Right renal pelvis (tissue), 4 donors: ENCODE data around the gene SORL1. TPM values are rescaled to one million over a fixed set of nuclear protein-coding genes. Genes with fewer than 3 reads are reported as not detected.
"Not testable (repeated sequence)": the region's sequence is repeated elsewhere in the genome, so short reads cannot be mapped to it uniquely, and the experiment has no call there.

Experiments
- DNase-seq, 4 donors: peaks; one replicate each; pipeline ENCODE4 v3.0.0-alpha.2; 2013; ENCODE audit warnings: low read depth in 4 of 4, low spot score in 3 of 4, missing footprints in 1 of 4
- polyA plus RNA-seq, 4 donors: library from polyadenylated mRNA; unstranded; fragments of 120-200 nt; gene quantifications; one replicate each; pipeline ENCODE4 v1.2.1, GENCODE V29; 2013; ENCODE audit not compliant: insufficient read length in 4 of 4

The SORL1 gene
- polyA plus RNA-seq, 4 donors, result 34.3 to 63.0 (median 35.5) TPM

DNA sequence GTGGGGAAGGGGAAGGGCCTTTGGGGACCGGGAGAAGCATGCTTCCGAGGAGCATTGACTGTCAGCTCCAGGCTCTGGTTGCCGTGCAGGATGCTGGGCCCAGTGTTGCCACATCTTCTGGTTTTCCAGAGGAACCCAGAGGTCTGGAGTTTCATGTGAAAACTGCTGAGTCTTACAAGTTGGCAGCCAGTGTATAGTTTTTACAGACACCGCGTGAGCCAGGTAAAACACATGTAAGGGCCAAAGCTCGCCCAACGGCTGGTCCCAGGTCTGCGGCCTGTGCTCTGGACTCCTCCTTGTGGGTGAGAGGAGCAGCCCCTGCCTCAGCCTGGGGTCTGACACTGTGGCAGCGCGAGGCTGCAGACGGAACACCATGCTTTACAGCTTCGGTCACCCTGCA is 19.1 kb downstream of the SORL1 start:
- DNase-seq, result no peak

DNA sequence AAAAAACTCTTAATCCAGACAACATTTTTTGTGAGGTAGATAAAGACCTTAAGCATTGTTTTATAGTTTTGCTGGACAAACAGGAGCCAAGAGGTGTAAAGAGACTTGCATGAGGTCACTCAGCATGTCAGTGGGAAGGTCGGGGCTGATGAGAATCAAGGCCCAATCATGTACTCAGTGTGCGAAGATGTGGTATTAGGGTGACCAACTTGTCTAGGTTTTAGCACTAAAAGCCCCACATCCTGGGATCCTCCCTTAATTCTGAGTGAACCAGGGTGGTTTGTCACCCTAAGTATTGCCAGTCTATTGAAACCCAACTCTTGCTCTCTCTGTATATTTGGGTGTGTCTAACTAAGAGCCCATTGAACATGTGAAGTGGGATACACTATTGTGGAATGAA is 20.2 kb downstream of the SORL1 start:
- no peak for DNase-seq

DNA sequence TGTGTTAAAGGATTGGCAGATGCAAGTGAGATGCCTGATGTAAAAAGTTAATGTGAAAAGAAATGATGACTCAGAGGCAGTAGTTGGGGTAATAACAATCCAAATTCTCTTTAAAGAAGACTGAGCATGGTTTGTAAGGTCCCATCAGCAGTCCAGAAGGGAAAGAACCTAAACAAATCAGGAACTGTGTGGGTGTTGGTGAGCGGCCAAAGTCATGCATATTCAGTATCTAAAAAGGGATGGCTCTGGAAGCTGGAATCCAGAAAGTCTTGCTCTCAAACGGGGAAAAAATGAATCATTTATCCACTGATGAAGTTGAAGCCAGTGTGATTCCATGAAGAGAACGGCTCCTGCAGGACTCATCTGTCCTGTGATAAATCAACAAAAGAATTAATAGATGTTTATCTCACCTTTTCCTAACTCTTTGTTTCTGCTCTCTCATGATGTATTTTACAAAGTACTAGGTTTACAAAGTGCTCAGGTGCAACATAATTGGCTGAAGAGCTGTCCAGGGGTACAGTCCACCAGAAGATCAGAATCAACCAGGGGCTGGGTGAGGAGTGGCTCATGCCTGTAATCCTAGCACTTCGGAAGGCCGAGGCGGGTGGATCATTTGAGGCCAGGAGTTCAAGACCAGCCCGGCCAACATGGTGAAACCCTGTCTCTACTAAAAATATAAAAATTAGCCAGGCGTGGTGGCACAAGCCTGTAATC is 21.1 kb downstream of the SORL1 start:
- DNase-seq, result no peak

DNA sequence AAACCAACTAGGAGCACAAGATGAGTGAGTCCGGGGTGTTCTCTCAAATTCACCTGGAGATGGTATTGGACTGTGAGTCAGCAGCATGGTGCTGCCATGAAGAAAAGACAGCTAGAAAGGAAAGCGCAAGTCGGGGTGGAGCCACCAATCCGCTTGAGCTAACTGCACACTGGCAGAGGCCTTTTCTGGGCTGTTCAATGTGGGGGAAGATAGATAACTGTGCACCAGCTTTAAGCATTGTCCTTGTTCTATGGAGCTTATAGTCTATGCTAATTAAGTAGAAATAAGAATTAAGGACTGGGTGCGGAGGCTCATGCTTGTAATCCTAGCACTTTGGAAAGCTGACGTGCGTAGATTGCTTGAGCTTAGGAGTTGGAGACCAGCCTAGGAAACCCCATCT is 22.6 kb downstream of the SORL1 start:
- DNase-seq, result no peak

DNA sequence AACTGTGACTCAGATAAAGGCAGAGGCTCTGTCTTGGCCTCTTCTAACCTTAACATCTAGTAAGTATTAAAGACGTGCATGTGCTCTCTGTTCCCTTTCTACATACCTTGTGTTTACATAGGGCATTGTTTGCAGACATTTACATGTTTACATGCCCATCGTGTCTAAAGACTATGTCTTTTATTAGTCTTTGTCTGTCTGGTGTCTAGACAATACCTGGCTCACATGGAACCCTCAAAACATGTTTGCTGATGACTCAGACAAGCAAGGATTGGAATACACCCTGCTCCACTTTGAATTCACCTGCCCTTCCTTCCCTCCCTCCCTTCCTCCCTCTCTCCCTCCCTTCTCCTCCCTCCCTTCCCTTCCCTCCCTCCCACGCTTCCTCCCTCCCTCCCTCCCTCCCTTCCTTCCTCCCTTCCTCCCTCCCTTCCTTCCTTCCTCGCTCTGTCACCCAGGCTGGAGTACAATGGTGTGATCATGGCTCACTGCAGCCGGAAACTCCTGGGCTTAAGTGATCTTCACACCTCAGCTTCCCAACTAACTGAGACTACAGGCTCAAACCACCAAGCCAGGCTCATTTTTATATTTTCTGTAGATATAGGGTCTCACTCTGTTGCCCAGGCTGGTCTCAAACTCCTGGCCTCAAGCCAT is 24.4 kb downstream of the SORL1 start:
- no peak for DNase-seq

DNA sequence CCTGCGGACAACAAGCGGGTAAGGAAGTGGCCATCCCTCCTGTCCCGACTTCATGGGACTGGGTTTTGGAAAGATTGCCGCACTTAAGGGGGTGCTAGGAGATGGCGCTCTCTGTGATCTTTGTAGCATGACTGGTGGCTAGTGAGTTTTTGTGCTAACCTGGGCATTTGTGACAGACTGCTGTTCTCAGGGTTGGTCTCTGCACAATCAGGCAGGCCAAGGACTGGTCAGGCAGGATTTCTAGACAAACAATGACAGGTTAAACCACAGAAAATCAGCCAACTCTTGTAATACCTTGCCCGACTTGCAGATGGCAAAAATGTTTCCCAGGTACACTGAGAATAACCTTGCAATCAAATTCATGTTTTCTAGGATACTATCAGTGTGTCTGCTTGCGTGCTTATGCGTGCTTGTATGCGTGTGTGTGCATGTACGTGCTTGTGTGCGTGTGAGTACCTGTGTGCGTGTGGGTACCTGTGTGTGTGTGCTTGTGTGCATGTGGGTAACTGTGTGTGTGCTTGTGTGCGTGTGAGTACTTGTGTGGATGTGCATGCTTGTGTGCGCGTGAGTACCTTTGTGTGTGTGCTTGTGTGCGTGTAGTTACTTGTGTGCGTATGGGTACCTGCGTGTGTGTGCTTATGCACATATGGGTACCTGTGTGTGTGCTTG is 26.2 kb downstream of the SORL1 start:
- no peak for DNase-seq

DNA sequence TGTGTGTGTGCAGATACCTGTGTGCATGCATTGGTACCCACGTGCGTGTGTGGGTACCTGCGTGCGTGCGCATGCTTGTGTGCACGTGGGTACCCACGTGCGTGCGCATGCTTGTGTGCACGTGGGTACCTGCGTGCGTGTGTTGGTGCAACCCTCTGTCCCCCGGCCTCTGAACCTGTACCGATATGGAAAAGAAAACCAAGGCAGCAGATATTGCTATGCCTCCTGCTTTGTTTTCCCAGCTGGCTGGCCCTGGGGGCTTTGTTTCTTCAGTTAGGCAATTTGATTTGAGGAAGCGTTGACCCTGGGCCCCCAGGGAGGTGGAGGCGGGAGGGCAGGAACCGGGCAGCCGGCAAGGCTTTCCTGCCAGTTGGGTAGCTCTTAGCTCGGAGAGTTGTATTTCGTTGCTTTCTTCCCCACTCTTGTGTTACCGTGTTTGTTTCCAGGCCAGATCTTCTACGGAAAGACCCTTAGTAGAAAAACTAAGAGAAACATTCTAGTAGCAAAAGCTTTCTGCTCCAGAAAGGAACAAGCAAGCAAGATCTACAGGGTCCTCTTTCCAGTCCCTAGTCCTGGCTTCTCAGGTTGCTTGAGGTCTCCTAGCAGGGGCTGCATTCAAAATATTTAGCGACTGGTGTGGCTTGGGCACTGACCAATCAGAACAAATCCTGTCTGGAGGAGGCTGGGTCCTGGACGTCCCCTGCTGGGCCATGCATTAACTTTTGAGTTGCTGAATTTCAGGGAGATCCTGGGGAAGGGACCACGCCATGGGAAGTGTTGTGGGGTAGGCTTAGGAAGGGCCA is 27.0 kb downstream of the SORL1 start:
- DNase-seq, result peak in 1 of 4 donors; percentile 16

DNA sequence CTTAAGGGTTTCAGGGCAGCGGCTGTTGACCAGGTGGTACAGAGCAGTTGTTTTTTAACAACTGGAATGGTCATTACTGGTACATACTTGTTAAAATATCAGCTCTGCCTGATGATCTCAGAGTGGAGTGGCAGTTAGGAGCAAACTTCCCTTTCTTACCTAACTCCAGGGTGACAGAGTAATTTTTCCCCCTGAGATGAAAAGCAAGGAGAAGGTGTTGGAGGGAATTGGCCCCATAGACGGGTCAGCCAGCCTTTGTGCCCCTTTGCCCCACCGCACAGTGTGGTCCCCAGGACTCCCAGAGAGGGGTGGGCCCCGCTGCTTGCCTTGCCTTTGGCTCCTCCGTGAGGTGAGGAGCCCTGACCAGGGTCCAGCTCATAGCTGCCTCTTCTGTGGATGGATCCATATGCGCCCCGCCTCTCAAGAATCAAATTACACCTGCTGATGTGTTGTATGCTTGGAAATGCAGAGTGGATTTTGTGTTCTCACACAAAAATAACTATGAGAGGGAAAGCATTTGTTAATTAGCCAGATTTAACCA is 27.7 kb downstream of the SORL1 start:
- no peak for DNase-seq

DNA sequence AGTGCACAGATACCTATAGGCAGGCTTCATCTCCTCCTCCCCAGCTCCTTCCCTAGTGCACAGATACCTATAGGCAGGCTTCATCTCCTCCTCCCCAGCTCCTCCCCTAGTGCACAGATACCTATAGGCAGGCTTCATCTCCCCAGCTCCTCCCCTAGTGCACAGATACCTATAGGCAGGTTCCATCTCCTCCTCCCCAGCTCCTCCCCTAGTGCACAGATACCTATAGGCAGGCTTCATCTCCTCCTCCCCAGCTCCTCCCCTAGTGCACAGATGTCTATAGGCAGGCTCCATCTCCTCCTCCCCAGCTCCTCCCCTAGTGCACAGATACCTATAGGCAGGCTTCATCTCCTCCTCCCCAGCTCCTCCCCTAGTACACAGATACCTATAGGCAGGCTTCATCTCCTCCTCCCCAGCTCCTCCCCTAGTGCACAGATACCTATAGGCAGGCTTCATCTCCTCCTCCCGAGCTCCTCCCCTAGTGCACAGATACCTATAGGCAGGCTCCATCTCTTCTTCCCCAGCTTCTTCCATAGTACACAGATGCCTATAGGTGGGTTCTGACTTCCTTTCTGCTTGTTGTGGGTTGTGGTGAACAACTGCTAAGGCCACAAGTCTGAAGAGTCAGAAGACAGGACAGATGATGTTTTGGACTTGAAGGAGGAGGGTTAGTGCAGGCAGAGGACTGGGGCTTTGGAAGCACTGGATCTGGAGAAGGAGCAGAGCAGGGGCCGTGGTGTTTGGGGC is 29.5 kb downstream of the SORL1 start:
- DNase-seq, result not testable (repeated sequence)

DNA sequence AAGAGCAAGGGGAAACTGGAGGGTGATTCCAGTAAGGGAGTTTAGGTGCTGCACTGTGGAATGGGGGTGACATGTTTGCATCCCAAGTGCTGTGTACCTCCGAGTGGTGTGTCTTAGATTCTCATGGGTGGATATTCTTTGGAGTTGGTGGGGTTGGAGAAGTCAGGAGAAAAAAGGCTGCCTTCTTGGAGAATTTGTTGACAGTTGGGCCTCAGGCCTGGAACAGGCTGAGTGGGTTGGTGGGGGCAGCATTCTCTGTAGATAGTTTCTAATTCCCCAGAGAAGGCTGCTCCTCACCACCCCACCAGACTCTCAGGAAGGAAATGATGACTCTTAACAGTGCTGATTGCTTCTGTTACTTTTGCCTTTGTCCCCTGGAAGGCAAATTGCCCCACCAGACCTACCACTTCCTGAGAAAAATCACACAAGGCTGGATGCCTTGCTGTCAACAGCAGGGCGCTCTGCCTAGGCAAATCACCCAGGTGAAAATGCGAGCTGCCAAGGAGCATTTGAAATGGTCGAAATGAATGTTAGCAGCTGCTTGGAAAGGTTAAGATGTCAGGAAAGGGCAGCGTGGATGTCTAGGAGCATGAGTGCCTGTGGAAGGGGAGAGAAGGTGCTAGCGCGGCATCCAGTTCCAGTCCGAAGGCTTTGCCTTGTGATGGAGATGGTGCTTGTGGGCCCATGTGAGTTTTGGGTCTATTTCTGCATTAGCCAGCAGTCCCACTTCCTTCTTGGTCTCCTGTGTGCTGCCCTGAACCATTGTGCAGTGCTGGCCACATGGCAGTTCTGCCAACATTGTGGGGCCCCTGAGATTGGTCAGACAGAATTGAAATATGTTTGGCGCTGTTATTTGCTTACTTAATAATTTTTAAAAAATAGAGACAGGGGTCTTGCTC is 30.4 kb downstream of the SORL1 start:
- DNase-seq, result no peak

DNA sequence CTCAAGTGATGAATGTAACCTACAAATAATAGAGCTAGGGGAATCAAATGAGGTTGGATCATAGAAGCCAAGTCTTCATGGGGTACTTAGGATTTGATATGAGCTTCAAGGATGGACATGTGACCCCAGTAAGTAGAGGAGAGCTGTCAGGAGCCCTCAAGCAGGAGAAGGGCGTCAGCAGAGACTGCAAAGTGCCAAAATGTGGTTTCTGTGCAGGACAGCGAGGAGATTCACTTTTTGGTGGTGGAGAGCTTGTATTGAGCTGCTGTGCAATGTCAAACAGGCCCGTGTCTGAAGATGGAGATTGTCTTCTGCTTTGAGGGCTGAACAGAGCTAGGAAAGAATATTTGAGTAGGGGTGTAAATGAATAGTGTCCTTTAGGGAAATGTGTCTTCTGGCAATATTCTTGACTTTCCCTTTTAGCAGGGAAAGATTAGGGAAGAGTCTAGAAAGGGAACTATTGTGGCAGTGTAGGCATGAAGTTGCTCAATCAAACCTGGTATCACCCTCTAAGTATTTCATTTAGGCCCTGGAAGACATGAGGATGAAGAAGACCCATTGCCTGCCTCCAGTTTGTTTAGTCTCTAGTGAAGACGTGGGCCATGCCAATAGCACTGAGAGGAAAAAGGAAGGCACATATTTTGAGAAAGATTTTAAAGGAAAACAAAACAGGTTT is 31.8 kb downstream of the SORL1 start:
- DNase-seq, result no peak

DNA sequence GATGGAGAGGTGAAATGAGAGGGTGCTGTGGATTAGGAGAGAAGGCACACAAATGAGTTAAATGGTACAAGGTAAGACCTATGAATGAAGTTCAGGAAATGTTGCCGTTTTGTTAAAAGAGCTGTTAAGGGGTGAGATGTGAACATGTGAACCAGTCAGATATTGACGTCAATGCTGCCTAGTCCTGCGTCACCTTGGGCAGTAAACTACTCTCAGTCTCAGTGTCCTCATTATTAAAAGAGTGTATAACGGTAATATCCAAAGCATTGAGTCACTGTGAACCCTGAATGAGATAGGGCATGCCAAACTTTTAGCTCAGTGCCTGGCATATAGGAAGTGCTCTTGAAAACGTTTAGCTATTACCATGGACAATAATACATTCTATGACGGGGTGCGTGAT is 33.1 kb downstream of the SORL1 start:
- DNase-seq, result no peak

DNA sequence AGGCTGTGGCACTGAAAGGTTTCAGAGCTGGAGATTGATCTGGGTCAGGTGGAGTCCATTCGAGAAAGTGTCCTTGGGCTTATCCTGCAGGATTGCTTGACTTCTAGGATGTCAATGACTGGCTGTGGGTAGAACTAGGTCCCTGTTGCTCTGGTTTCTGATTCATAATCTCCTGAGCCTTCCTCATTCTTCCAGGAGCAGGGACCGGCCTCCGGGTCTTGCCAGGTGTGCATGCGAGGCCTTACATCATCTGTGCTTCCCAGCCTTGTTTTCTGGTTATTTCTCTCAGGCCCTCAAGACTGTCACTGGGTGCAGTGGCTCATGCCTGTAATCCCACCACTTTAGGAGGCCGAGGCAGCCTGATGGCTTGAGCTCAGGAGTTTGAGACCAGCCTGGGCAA is 33.9 kb downstream of the SORL1 start:
- no peak for DNase-seq

DNA sequence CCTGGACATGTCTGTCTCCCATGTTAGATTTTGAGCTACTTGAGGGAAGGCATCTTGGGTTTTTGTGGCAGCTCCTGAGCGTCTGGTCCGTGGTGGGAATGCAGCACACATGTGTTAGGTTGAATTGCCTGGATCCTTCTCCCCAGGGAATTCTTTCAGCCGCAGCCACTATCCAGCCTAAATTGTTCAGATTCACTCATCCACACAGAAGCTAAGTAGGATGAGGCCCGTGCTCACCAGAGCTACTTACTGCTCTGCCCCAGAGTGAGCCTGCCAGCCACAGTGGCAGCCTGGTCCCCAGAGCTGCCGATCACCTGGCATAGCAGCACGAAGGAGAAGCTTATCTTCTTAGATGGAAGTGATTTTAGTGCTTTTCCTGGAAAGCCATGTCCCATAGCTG is 35.1 kb downstream of the SORL1 start:
- DNase-seq, result no peak

DNA sequence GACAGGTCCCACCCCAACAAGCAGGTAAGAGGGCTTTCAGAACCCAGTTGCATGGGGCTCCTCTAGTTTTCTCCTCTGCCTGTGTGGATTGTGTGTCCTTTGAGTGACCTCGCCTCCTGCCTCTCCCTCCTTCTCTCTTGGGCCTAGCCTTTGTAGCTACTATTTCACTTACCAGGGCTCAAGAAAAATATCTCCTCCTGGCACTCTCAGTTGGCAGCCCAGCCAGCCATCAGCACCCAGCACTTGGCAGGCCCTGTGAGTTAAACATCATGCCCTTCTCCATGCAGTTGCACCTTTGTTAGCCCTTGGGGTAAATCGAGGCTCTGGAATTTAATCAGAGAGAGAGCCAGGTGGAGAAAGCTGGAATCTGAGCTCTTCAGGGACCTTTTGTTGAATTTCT is 36.1 kb downstream of the SORL1 start:
- DNase-seq, result no peak

DNA sequence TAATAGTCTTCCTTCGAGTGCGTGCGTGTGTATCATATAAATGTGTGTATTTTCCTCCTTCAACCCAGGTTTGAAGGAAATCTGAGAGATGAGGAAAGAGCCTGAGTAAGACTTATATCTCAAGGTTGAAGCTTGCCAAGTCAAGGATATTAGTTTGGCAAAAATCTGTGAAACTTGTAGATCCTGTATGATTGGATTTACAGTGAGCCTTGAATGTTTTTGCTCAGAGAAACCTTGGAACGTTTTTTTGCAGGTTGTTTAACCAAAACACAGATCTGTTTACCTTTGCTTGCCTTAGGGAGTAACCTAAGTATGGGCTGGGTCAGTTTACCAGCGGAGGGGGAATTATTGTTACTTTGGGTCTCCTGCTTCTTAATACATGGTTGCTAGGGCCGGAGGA is 36.5 kb downstream of the SORL1 start:
- DNase-seq, result no peak

DNA sequence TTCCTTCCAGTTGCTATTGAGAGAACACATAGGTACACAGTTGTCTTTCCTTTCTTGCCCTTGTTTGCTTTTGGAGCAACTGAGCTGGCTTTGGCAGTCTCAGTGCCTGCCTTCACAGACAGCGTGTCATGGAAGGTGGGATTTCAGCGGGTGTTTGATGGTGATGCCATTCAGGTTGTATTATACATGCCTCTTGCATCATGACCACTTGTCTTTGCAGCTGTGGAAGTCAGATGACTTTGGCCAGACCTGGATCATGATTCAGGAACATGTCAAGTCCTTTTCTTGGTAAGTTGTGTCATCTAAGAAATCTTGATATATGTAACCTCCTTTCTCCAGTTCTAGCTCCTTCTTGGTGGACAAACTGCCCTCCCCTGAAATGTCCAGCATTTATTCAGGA is 37.7 kb downstream of the SORL1 start:
- DNase-seq, result no peak

DNA sequence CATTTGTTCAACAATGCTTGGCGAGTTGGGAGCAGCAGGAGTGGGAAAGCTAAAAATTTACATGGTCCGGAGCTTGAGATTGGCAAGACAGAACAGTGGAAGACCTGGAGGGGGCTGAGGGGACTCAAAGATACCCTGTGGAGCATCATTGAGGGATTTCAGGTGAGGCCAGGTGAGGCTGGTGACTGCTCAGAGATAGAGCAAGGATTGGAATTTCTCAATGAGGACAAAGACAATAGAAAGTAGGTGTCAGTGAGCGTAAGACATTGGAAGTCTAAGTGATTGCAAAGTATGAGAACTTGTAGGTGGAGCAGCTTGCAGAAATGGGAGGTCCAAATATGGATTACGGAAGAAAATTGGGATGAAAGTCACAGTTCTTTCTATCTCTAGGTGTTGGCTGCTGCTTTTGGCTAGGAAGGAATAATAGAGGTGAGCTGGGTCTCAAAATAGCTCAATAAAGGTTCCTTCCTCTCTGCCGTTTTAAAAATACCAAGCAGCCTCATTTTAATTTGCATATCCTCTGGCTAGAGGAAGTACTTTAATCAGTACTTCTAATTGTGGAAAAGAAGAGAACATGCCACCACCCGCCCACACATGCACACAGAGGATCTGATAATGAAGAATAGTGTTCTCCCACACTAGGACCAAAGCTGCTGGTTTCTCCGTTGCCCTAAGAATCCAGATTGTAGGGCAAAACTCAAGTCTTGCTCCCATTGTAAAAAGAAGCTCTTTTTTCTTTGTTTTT is 42.4 kb downstream of the SORL1 start:
- DNase-seq, result no peak
